IMR-90 (cell line): ENCODE results near the gene CFP. TPM values are rescaled to one million over a fixed set of nuclear protein-coding genes. Genes with fewer than 3 reads are reported as not detected.
A peak's percentile ranks its signal among the peaks of the same experiment; 100 is the strongest.

Experiments used
- ATAC-seq: fragments of 200-7000 bp; cut with Tn5 transposase; 2 replicates; pipeline ENCODE4 v1.9.1; 2020; ENCODE audit warnings: low read depth, mild to moderate bottlenecking, moderate library complexity
- BruUV-seq: library from RNA; stranded (reverse); fragments of 400-500 nt; replicated peaks from 2 replicates; lab custom pipeline; 2021; lab: Mats Ljungman, UMichigan
- CTCF ChIA-PET: fragments of 300-600 bp; formaldehyde crosslinking; extraction: SDS; loops from one replicate; lab custom pipeline; 2021; ENCODE audit warnings: antibody characterized with exemption; lab: Yijun Ruan, JAX
- POLR2A ChIA-PET: fragments of 300-600 bp; sonication (Branson Sonifier 250); formaldehyde crosslinking; loops from one replicate; lab custom pipeline; 2022; ENCODE audit warnings: antibody characterized with exemption; ENCODE audit not compliant: unreplicated experiment; lab: Charles Lee
- DNase-seq: peaks from one replicate; pipeline ENCODE4 v3.0.0; 2013
- H2AFZ ChIP-seq: replicated peaks from 2 replicates; pipeline ENCODE3; 2013; ENCODE audit warnings: low read length, mild to moderate bottlenecking; ENCODE audit not compliant: poor library complexity
- H2AK5ac ChIP-seq: 2 replicates; pipeline ENCODE4 v1.6.1; 2013; ENCODE audit warnings: low read depth, low read length, inconsistent platforms
- H2AK9ac ChIP-seq: replicated peaks from 2 replicates; pipeline ENCODE3; 2013; ENCODE audit warnings: mild to moderate bottlenecking, low read depth, low read length, moderate library complexity; ENCODE audit not compliant: poor library complexity
- H2BK120ac ChIP-seq: 2 replicates; pipeline ENCODE4 v1.6.1; 2013; ENCODE audit warnings: low read depth, low read length, inconsistent platforms
- H2BK15ac ChIP-seq: 3 replicates; pipeline ENCODE4 v1.6.1; 2013; ENCODE audit warnings: low read depth, low read length, inconsistent platforms
- H2BK20ac ChIP-seq: 2 replicates; pipeline ENCODE4 v1.6.1; 2013; ENCODE audit warnings: low read depth, mild to moderate bottlenecking, inconsistent platforms, low read length, moderate library complexity
- H2BK5ac ChIP-seq: 2 replicates; pipeline ENCODE4 v1.6.1; 2013; ENCODE audit warnings: mild to moderate bottlenecking, low read depth, low read length, inconsistent platforms; ENCODE audit not compliant: poor library complexity, severe bottlenecking
- H3K14ac ChIP-seq: replicated peaks from 2 replicates; pipeline ENCODE4 v1.6.1; 2013; ENCODE audit warnings: low read depth, low read length, inconsistent platforms
- H3K18ac ChIP-seq: 2 replicates; pipeline ENCODE4 v1.6.1; 2013; ENCODE audit warnings: low read depth, low read length, control low read depth
- H3K23ac ChIP-seq: 2 replicates; pipeline ENCODE4 v1.6.1; 2013; ENCODE audit warnings: low read depth, low read length, inconsistent platforms
- H3K27ac ChIP-seq: 2 replicates; pipeline ENCODE4 v1.5.1; 2013; ENCODE audit warnings: mild to moderate bottlenecking, control low read depth, low read length; ENCODE audit not compliant: insufficient read depth
- H3K27me3 ChIP-seq: 2 replicates; pipeline ENCODE4 v1.6.1; 2013; ENCODE audit warnings: low read length; ENCODE audit not compliant: control insufficient read depth, insufficient read depth
- H3K36me3 ChIP-seq: 2 replicates; pipeline ENCODE4 v1.6.1; 2013; ENCODE audit warnings: low read length, mixed read lengths; ENCODE audit not compliant: control insufficient read depth, insufficient read depth
- H3K4ac ChIP-seq: 2 replicates; pipeline ENCODE4 v1.6.1; 2013; ENCODE audit warnings: low read depth, low read length, inconsistent platforms
- H3K4me1 ChIP-seq: 2 replicates; pipeline ENCODE4 v1.6.1; 2013; ENCODE audit warnings: low read length, mixed read lengths; ENCODE audit not compliant: control insufficient read depth, insufficient read depth
- H3K4me2 ChIP-seq: 2 replicates; pipeline ENCODE4 v1.6.1; 2013; ENCODE audit warnings: low read depth, mild to moderate bottlenecking, control low read depth, low read length, moderate library complexity
- H3K4me3 ChIP-seq: 2 replicates; pipeline ENCODE4 v1.5.1; 2013; ENCODE audit warnings: low read depth, mild to moderate bottlenecking, control low read depth, low read length, moderate library complexity; ENCODE audit not compliant: insufficient read depth
- H3K56ac ChIP-seq: 2 replicates; pipeline ENCODE4 v1.6.1; 2013; ENCODE audit warnings: low read length, inconsistent platforms; ENCODE audit not compliant: insufficient read depth; ENCODE audit errors: extremely low read depth
- H3K79me1 ChIP-seq, 2 experiments: 2 replicates each; pipeline ENCODE4 v1.6.1; 2013; ENCODE audit warnings: low read length in 2 of 2, inconsistent platforms in 1 of 2, low read depth in 1 of 2
- H3K9ac ChIP-seq: 2 replicates; pipeline ENCODE4 v1.6.1; 2013; ENCODE audit warnings: low read depth, low read length, control low read depth
- H3K9me1 ChIP-seq: 2 replicates; pipeline ENCODE4 v1.6.1; 2013; ENCODE audit warnings: low read length, inconsistent platforms; ENCODE audit not compliant: insufficient read depth
- H3K9me3 ChIP-seq: 2 replicates; pipeline ENCODE4 v1.6.1; 2013; ENCODE audit warnings: low read length; ENCODE audit not compliant: control insufficient read depth, insufficient read depth
- H4K20me1 ChIP-seq: 2 replicates; pipeline ENCODE4 v1.6.1; 2013; ENCODE audit warnings: low read length, inconsistent platforms; ENCODE audit not compliant: insufficient read depth
- H4K5ac ChIP-seq: 2 replicates; pipeline ENCODE4 v1.6.1; 2013; ENCODE audit warnings: mild to moderate bottlenecking, low read depth, low read length, control low read depth
- H4K8ac ChIP-seq, 2 experiments: 2 replicates each; pipeline ENCODE4 v1.6.1; 2013; ENCODE audit warnings: low read depth in 2 of 2, low read length in 2 of 2, control low read depth in 1 of 2, inconsistent platforms in 1 of 2
- H4K91ac ChIP-seq: 2 replicates; pipeline ENCODE4 v1.6.1; 2013; ENCODE audit warnings: low read depth, low read length, inconsistent platforms; ENCODE audit not compliant: insufficient read depth
- BHLHE40 ChIP-seq: fragments of 150-350 bp; IDR thresholded peaks from 2 replicates; pipeline ENCODE4 v1.6.1; 2016; ENCODE audit warnings: mild to moderate bottlenecking, low read depth, low read length
- CEBPB ChIP-seq: IDR thresholded peaks from 2 replicates; pipeline ENCODE4 v1.6.1; 2012; ENCODE audit warnings: low read depth, low read length, improper control_type of control experiment
- CHD1 ChIP-seq: IDR thresholded peaks from 2 replicates; pipeline ENCODE4 v1.6.1; 2012; ENCODE audit warnings: low read depth, low read length, improper control_type of control experiment
- CTCF ChIP-seq: conservative IDR thresholded peaks from 2 replicates; pipeline ENCODE4 v1.5.1; 2012; ENCODE audit warnings: mild to moderate bottlenecking, low read depth, low read length, improper control_type of control experiment
- ELK1 ChIP-seq: fragments of 150-350 bp; IDR thresholded peaks from 2 replicates; pipeline ENCODE4 v1.6.1; 2016; ENCODE audit warnings: low read depth, mild to moderate bottlenecking, low read length, moderate library complexity, borderline replicate concordance
- FOS ChIP-seq: fragments of 150-350 bp; IDR thresholded peaks from 2 replicates; pipeline ENCODE4 v1.6.1; 2016; ENCODE audit warnings: low read depth, low read length
- MAFK ChIP-seq: IDR thresholded peaks from 2 replicates; pipeline ENCODE4 v1.6.1; 2012; ENCODE audit warnings: low read depth, low read length, improper control_type of control experiment
- MAZ ChIP-seq: IDR thresholded peaks from 2 replicates; pipeline ENCODE4 v1.6.1; 2012; ENCODE audit warnings: low read depth, mild to moderate bottlenecking, low read length, improper control_type of control experiment, moderate library complexity, borderline replicate concordance
- MXI1 ChIP-seq: IDR thresholded peaks from 2 replicates; pipeline ENCODE4 v1.6.1; 2012; ENCODE audit warnings: low read depth, mild to moderate bottlenecking, low read length, moderate library complexity, borderline replicate concordance
- NFE2L2 ChIP-seq: fragments of 150-350 bp; IDR thresholded peaks from 2 replicates; pipeline ENCODE4 v1.6.1; 2016; ENCODE audit warnings: low read depth, mild to moderate bottlenecking, low read length
- POLR2A ChIP-seq: IDR thresholded peaks from 2 replicates; pipeline ENCODE4 v1.6.1; 2012; ENCODE audit warnings: mild to moderate bottlenecking, low read depth, low read length
- RAD21 ChIP-seq: IDR thresholded peaks from 2 replicates; pipeline ENCODE4 v1.6.1; 2012; ENCODE audit warnings: low read length, improper control_type of control experiment
- RCOR1 ChIP-seq: IDR thresholded peaks from 2 replicates; pipeline ENCODE4 v1.6.1; 2012; ENCODE audit warnings: mild to moderate bottlenecking, low read length, improper control_type of control experiment; ENCODE audit not compliant: insufficient replicate concordance
- RFX5 ChIP-seq: IDR thresholded peaks from 2 replicates; pipeline ENCODE4 v1.8.0; 2012; ENCODE audit warnings: low read depth, mild to moderate bottlenecking, low read length, moderate library complexity
- SMC3 ChIP-seq: fragments of 150-350 bp; IDR thresholded peaks from 2 replicates; pipeline ENCODE4 v1.6.1; 2016; ENCODE audit warnings: low read depth, mild to moderate bottlenecking, antibody characterized with exemption, low read length, moderate library complexity
- WGBS, 2 experiments: methylation state at CpG; one replicate each; pipeline versions ENCODE4 v1.1.5 to v1.1.7; 2013; ENCODE audit warnings: missing lambda C conversion rate in 2 of 2; ENCODE audit not compliant: insufficient read length in 1 of 2; ENCODE audit errors: extremely low coverage in 2 of 2; 5-methylcytosine and 5-hydroxymethylcytosine counted together
- dilution Hi-C: fragments of 300-500 bp; cut with HindIII; formaldehyde crosslinking; loops from one replicate; pipeline ENCODE4 v1.14.3; 2018; ENCODE audit warnings: low sequenced_read_pairs; ENCODE audit not compliant: unreplicated experiment
- in situ Hi-C: fragments of 300-500 bp; cut with MboI; formaldehyde crosslinking; loops from 3 replicates; pipeline ENCODE4 v1.14.3; 2019; ENCODE audit warnings: low sequenced_read_pairs, inconsistent platforms, mixed read lengths
- intact Hi-C: fragments of 100-400 bp; cut with micrococcal nuclease; formaldehyde crosslinking; loops from 2 replicates; pipeline ENCODE4 v1.10.0; 2022
- polyA plus RNA-seq, 3 experiments: library from polyadenylated mRNA; depleted of rRNA; stranded (reverse); fragments of >200 nt; gene quantifications; 2 replicates each; pipeline ENCODE4 v1.2.3, GENCODE V29; 2012; ENCODE audit warnings: low replicate concordance in 1 of 3
- total RNA-seq: library from RNA; depleted of rRNA; stranded (reverse); fragments of >200 nt; gene quantifications from 2 replicates; pipeline ENCODE4 v1.2.3, GENCODE V29; 2012

The CFP gene
- total and polyA plus RNA-seq, 2 of the 4 experiments (the other 2 are of a cell fraction): under 0.01 to 0.14 TPM

DNA sequence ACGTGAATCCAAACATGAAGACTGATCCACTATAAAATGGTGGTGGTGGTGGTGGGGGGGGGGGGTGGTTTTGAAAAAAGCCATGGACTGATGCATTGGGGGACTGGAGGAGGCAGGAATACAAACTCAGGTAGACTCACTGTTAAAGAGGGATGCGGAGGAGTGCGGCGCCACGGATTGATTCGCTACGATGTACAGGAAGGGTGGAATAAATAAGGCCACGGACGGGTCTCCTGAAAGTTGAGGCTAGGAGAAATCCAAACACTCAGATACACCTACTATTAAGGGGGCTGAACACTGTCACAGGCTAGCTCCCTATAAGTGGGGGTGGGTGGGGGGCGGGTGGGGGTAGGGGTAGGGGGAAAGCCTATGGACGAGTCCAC is 20.0 kb upstream of the CFP start:
- CTCF ChIA-PET: no interaction called here
- H2BK120ac ChIP-seq: peak overlapping the region; percentile 57; the same call in 1 of the 2 replicates
- no peaks in the 10 kb centered on the region for H3K9me3 ChIP-seq
- no peak for ATAC-seq
- peaks cover 9% of the 10 kb centered on the region for H4K20me1 ChIP-seq
- BruUV-seq: no TSS peak
- peak overlapping the region; percentile 23; the same call in 1 of the 2 replicates for H4K5ac ChIP-seq
- H3K4ac ChIP-seq: peak overlapping the region; percentile 82
- peak overlapping the region; percentile 92 for H2AK9ac ChIP-seq
- no CpG with 5 or more reads among the region's 11 CpGs for WGBS, 2 experiments
- peak overlapping the region; percentile 91 for H2AK5ac ChIP-seq
- peaks cover 0 to 26% of the 10 kb centered on the region in 2 experiments; a peak in 3 of 4 replicates for H3K79me1 ChIP-seq
- peak overlapping the region; percentile 31 to 76; a peak in 2 of 4 replicates for H4K8ac ChIP-seq
- peak overlapping the region; percentile 93 for H2BK5ac ChIP-seq
- H3K27ac ChIP-seq: peak overlapping the region; percentile 84
- DNase-seq: no peak
- H3K9ac ChIP-seq: peak overlapping the region; percentile 74
- H3K18ac ChIP-seq: peak overlapping the region; percentile 15; the same call in 1 of the 2 replicates
- dilution Hi-C loops: no loop called here
- H3K27me3 ChIP-seq: no peaks in the 10 kb centered on the region
- TF ChIP-seq SMC3 (no peak), CEBPB (no peak), RAD21 (no peak), NFE2L2 (no peak), POLR2A (no peak), FOS (no peak), RFX5 (no peak), MAFK (no peak), ELK1 (no peak), CHD1 (no peak), MXI1 (no peak), RCOR1 (no peak), MAZ (no peak), BHLHE40 (no peak), CTCF (no peak)
- H3K56ac ChIP-seq: peak overlapping the region; percentile 80
- peak overlapping the region; percentile 49; the same call in 1 of the 2 replicates for H2BK20ac ChIP-seq
- H3K9me1 ChIP-seq: 0 out of 2 replicates have a peak, but pooled peaks cover 2% of the 10 kb centered on the region
- H3K14ac ChIP-seq: peak overlapping the region; percentile 86
- H3K4me2 ChIP-seq: peak overlapping the region; percentile 83
- H2AFZ ChIP-seq: no peak overlapping the region
- in situ Hi-C loops: loop anchor here (5.0 to 25.0 kb wide), 2 partner anchors 87 to 437 kb away; partner anchors contain the start of genes ARAF and CDK16
- POLR2A ChIA-PET: no interaction called here
- intact Hi-C loops: no loop called here
- H2BK15ac ChIP-seq: no peak overlapping the region
- H4K91ac ChIP-seq: peak overlapping the region; percentile 66
- peak overlapping the region; percentile 96 for H3K23ac ChIP-seq
- peaks cover 2% of the 10 kb centered on the region; the same call in 1 of the 2 replicates for H3K36me3 ChIP-seq
- H3K4me1 ChIP-seq: peaks cover 6% of the 10 kb centered on the region
- peak overlapping the region; percentile 88 for H3K4me3 ChIP-seq
